GM19023 (cell line): Measurements from ENCODE around the gene SAMMSON.
A peak's percentile ranks its signal among the peaks of the same experiment; 100 is the strongest.

Experiments
- ATAC-seq: cut with Tn5 transposase; IDR thresholded peaks from one replicate; pipeline ENCODE4 v1.9.1; 2021; ENCODE audit warnings: mild to moderate bottlenecking, moderate library complexity; ENCODE audit not compliant: unreplicated experiment

Gene SAMMSON

DNA sequence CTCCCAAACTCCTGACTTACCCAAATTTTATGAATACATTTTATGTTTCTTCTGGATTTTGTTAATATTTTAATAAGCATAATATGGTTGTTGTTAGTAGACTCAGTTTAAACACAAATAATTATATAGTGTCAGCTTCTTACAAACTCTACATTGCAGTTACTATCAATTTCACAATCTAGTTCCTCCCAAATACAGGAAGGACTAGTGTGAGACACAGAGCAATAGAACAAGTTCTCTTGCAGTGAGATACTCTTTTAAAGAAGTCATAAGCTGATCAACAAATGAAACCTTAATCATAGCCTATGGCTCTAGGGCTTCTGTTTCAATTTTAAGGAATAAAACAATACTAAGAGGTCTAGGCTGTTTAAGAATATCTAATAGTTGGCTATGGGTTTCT is 86.1 kb downstream of the SAMMSON start:
- no peak for ATAC-seq

DNA sequence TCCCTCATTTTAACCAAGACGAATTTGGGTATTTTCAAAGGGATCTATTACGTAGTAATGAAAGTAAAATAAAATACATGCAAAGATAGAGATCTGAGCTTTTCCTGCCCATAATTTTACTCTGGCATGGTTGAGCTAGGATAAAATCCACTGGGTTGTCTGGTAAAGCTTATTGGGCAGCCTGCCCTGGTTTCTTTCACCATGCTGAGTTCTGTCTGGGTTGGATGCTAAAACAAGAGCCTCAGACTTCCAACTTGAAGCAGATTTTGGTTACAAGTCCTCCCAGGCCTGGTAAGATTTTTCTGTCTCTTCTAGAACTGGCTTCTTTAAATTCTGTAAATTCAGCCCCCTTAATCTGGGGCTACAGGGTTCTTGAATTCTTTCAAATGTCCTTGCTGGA is 86.8 kb downstream of the SAMMSON start:
- ATAC-seq: no peak

- ATAC-seq: no peak
Observed at GRCh38 chr3:70090322-70090913, 90.9 kb downstream of the SAMMSON start.

GRCh38 chr3:70094197-70094596 is 94.7 kb downstream of the SAMMSON start:
- ATAC-seq: no peak

DNA sequence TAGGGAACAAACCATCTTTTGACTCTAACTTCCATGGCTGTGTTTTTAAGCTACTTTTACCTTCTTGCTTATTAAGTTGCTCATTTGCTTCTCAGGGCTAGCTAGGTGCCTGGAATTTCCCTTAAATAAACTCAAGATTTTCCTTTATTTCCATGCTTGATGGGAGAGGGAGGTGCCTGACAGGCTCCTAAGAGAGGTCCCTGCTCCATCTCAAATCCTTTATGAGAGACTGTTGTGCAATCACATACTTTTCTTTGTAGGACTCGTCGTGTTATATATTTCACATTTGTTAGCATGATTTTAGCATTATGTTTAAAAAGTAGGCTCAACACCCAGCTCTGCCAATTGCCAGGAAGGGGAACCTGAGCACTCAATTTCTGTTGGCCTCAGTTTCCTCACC is 95.7 kb downstream of the SAMMSON start:
- ATAC-seq: no peak

DNA sequence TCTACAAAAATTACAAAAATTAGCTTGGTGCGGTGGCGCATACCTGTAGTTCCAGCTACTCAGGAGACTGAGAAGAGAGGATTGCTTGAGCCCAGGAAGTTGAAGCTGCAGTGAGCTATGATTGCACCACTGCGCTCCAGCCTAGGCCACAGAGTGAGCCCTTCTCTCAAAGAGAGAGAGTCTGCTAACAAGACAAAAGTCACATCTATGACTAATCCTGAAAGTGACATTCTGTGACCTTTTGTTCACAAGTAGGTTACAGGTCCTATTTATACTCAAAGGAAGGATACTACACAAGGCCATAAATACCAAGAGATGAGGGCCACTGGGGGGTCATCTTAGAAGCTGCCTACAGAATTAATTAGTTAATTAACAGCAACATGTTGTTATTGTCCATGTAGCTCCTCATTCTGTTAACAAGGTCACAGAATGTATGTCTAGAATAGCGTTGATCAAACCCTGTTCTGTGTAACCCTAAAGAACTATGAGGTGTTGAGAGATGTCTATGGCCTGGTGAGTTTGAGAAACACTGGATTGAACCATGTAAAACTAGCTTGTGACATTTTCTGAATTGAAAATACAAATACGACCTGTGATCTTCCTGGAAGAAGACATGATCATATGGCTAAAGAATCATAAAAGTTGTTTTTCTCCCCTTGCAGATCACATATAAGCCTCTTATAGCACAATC is 97.0 kb downstream of the SAMMSON start:
- peak; percentile 95 for ATAC-seq

- no peak for ATAC-seq
Observed at GRCh38 chr3:70097084-70097483, 97.6 kb downstream of the SAMMSON start.

GRCh38 chr3:70108072-70108471 is 108.5 kb downstream of the SAMMSON start:
- ATAC-seq: peak; percentile 52

DNA sequence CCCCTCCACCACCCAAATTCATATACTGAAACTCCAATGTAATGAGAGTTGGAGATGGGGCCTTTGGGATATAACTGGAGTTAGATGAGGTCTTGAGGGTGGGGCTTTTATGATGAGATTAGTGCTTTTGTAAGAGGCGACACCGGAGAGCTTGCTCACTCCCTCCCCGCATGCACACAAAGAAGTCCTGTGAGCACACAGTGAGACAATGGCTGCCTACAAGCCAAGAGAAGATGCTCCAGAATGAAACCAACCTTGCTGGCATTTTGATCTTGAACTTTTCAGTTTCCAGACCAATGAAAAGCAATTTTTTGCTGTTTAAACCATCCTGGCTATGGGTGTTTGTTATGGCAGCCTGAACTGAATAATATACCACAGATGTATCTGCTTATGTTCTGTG is 109.0 kb downstream of the SAMMSON start:
- no peak for ATAC-seq

DNA sequence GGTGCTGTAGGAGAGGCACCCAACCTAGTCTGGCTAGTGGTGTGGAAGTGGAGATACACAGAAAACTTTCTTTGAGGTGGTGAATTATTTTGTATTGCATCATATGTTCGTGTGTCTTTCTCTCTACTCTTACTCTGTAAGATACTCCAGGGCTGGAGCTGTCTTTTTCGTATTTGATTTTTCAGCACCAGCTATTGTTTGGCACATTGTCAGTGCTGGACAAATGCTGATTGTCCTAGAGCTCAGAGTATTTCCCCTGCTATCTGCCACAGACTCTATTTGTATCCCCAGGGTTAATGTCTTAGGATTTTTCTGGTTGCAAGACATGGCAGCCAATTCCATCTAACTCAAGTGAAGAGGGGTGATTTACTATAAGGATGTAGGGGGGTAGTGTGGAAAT is 110.5 kb downstream of the SAMMSON start:
- ATAC-seq: no peak

DNA sequence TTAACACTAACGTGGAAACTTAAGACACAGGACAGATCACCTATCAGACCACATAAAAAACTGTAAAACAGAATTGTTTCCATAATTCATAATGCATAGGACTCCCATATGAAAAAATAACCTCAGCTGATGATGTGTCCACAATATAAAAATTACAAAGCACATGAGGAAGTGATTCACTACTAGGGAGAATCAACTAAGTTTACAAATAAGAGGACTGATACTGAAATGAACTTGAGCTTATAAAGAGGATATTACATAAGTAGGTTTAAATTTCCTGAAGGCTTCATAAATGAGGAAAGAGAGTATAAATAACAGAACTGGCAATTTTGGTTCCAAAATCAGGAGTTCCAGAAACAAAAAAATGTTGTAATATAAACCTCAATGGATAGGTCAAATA is 111.9 kb downstream of the SAMMSON start:
- no peak for ATAC-seq

DNA sequence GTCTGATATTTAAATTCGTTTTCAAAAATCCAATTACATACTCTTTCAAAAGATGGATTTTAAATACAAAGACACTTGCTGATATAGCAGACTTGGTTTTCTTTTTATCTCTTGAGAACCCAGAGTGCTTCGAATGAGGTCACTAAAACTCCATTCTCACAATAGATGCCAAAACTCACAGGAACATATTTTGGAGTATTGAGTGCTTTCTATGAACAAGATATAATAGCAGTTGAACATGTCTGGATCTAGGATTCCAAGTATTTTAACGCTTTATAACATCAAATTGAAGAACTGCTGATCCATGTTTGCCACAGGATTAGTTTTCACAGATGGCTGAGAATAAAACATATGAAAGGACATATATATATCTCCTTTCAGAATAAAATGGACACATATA is 113.2 kb downstream of the SAMMSON start:
- ATAC-seq: no peak

DNA sequence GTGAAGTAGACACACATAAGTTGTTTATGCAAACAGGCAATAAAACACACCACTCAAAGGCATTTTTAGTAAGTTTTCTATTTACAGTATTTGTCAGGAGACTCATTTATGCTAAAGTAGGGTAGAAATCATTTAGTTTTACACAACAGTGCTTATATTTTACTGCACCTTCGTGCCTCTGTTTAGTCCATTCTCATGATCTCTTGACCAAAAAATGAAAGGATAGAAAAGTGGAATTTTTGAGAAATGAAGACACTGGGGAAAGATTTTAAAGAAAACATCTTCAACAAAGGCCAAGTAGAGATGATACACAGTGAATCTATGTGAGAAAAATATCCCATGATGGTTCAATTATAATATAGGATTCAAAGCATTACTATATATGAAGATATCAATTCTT is 114.9 kb downstream of the SAMMSON start:
- no peak for ATAC-seq

DNA sequence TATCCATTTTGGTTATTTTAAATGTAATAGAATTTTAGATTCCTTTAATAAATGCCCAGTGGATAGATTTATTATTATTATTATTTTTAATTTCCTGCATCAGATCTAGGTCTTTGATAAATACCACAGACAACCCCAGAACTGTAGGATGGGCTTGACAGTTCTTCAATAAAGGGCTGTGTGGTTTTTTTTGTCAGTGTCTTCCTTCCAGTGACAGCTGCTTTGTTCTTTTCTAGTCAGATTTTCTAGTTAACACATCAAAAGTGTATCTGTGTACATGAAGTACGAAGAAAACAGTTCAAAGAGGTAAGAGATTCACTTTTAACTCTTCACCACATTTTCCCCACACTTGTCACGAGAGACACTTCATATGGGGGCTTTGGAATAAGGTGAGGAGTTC is 120.3 kb downstream of the SAMMSON start:
- no peak for ATAC-seq
